Measurements from ENCODE around the gene LRRIQ1.
"Not testable (repeated sequence)": the region's sequence is repeated elsewhere in the genome, so short reads cannot be mapped to it uniquely, and the experiment has no call there.

The LRRIQ1 gene

DNA sequence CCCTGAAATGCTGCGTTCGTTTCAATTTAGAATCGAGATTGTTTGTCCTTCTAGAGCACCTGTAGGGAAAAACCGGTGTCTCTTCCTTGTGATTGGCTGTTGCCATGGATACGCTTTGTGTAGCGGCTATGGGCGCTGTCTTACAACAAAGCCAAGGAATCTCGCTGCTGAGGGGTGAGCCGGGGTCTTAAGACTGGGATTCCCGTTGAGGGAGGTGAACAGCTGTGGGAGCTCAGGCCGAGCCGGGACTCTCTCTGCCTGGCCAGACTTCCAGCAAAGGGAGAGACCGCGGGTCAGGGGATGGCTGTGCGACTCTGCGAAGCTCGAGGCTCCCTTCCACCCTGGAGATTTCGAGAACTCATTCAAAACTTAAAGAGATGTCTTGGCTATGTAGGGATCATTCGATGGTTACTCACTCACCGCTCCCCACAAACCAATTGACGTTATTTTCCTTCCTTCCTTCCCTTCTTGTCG is at the start of gene LRRIQ1, which contains the start of gene TSPAN19:
LRRIQ1 (plus strand) TSS at position 118 of the 474 bp plus-strand sequence. CDS start 1,826 bp downstream, outside the sequence.
TSPAN19 (minus strand) TSS at position 44 of the 474 bp plus-strand sequence. CDS start 6,331 bp downstream, outside the sequence.
- H3K4me1 ChIP-seq (ENCODE audit: insufficient read depth, low read length) = peaks cover 3% of the 10 kb centered on the region; the same call in 1 of the 2 replicates
- H3K27ac ChIP-seq (ENCODE audit: low read length) = no peak within 1 kb of the TSS
- H3K4me3 ChIP-seq (ENCODE audit: low read length) = peak within 1 kb of the TSS; percentile 84
- H3K36me3 ChIP-seq (ENCODE audit: insufficient read depth, low read depth, low read length) = no peaks in the 10 kb centered on the region
- peak within 1 kb of the TSS; percentile 75; the same call in 1 of the 2 replicates for H3K9ac ChIP-seq (ENCODE audit: low read depth, low read length)
- no peaks in the 10 kb centered on the region; the same call in 1 of the 2 replicates for H3K27me3 ChIP-seq (ENCODE audit: insufficient read depth, low read length)
- H3K9me3 ChIP-seq (ENCODE audit: insufficient read depth, low read depth, low read length) = no peaks in the 10 kb centered on the region

DNA sequence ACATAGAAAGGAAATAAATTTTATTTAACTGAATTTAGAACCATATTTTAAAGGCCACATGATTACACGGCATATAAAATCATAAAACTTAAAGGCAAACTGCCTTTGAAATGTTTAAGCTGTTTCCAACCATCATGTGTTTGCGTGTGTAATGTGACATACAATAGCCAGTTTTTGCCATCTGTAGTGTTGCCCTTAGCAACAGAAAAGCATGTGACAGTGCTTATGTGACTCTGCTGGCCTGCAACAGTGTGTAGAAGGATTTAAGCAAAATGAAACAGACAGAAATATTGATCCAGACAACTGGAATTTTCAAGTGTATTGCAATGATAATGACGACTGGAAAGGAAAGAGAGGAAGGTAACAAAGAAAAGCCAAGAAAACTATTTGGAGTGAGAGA is 49.6 kb upstream of the LRRIQ1 start:
- H3K27ac ChIP-seq (ENCODE audit: low read length) = no peak overlapping the region
- H3K4me3 ChIP-seq (ENCODE audit: low read length) = no peak overlapping the region
- no peaks in the 10 kb centered on the region for H3K9me3 ChIP-seq (ENCODE audit: insufficient read depth, low read depth, low read length)
- no peak overlapping the region for H3K9ac ChIP-seq (ENCODE audit: low read depth, low read length)
- H3K36me3 ChIP-seq (ENCODE audit: insufficient read depth, low read depth, low read length) = no peaks in the 10 kb centered on the region
- peaks cover 7% of the 10 kb centered on the region; the same call in 1 of the 2 replicates for H3K4me1 ChIP-seq (ENCODE audit: insufficient read depth, low read length)
- no peaks in the 10 kb centered on the region for H3K27me3 ChIP-seq (ENCODE audit: insufficient read depth, low read length)

DNA sequence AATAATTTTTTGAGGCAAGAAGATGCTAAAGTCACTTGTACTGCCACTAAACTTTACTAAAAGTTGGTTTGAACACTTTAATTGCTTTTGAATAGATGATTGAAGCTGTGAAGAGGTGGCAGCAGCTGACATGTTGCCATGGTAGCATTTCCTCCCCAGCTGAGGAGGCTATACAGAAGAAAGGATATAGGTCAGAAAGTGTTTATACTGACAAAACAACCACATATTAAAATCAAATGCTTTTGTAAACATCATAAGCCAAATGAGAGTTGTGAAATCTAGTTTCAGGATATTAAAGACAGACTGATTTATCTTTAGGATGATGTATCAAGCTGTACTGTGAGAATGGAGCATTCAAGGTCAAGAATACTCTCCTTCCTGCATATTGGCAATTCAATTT is 41.7 kb upstream of the LRRIQ1 start:
- Histone ChIP-seq H3K4me3 (ENCODE audit: low read length) (no peak overlapping the region), H3K27ac (ENCODE audit: low read length) (no peak overlapping the region), H3K27me3 (ENCODE audit: insufficient read depth, low read length) (no peaks in the 10 kb centered on the region), H3K9ac (ENCODE audit: low read depth, low read length) (no peak overlapping the region), H3K9me3 (ENCODE audit: insufficient read depth, low read depth, low read length) (no peaks in the 10 kb centered on the region), H3K4me1 (ENCODE audit: insufficient read depth, low read length) (peaks cover 11% of the 10 kb centered on the region; the same call in 1 of the 2 replicates), H3K36me3 (ENCODE audit: insufficient read depth, low read depth, low read length) (no peaks in the 10 kb centered on the region)

GRCh38 chr12:84995641-84996040 is 40.5 kb upstream of the LRRIQ1 start:
- Histone ChIP-seq H3K9me3 (ENCODE audit: insufficient read depth, low read depth, low read length) (no peaks in the 10 kb centered on the region), H3K4me3 (ENCODE audit: low read length) (no peak overlapping the region), H3K36me3 (ENCODE audit: insufficient read depth, low read depth, low read length) (no peaks in the 10 kb centered on the region), H3K27ac (ENCODE audit: low read length) (no peak overlapping the region), H3K27me3 (ENCODE audit: insufficient read depth, low read length) (no peaks in the 10 kb centered on the region), H3K9ac (ENCODE audit: low read depth, low read length) (no peak overlapping the region), H3K4me1 (ENCODE audit: insufficient read depth, low read length) (peaks cover 11% of the 10 kb centered on the region; the same call in 1 of the 2 replicates)

- no peaks in the 10 kb centered on the region for H3K27me3 ChIP-seq (ENCODE audit: insufficient read depth, low read length)
- H3K4me1 ChIP-seq (ENCODE audit: insufficient read depth, low read length) = peaks cover 11% of the 10 kb centered on the region; the same call in 1 of the 2 replicates
- no peak overlapping the region for H3K4me3 ChIP-seq (ENCODE audit: low read length)
These were observed 39.4 kb upstream of the LRRIQ1 start for GRCh38 chr12:84996759-84997158.

GRCh38 chr12:84998341-84998740 is 37.8 kb upstream of the LRRIQ1 start:
- Histone ChIP-seq H3K27me3 (ENCODE audit: insufficient read depth, low read length) (no peaks in the 10 kb centered on the region), H3K9ac (ENCODE audit: low read depth, low read length) (no peak overlapping the region), H3K4me3 (ENCODE audit: low read length) (no peak overlapping the region), H3K4me1 (ENCODE audit: insufficient read depth, low read length) (peaks cover 11% of the 10 kb centered on the region; the same call in 1 of the 2 replicates), H3K9me3 (ENCODE audit: insufficient read depth, low read depth, low read length) (no peaks in the 10 kb centered on the region), H3K36me3 (ENCODE audit: insufficient read depth, low read depth, low read length) (no peaks in the 10 kb centered on the region), H3K27ac (ENCODE audit: low read length) (no peak overlapping the region)

More at GRCh38 chr12:84996759-84997158, 39.4 kb upstream of the LRRIQ1 start:
- Histone ChIP-seq H3K9ac (ENCODE audit: low read depth, low read length) (no peak overlapping the region), H3K9me3 (ENCODE audit: insufficient read depth, low read depth, low read length) (no peaks in the 10 kb centered on the region), H3K27ac (ENCODE audit: low read length) (no peak overlapping the region), H3K36me3 (ENCODE audit: insufficient read depth, low read depth, low read length) (no peaks in the 10 kb centered on the region)

DNA sequence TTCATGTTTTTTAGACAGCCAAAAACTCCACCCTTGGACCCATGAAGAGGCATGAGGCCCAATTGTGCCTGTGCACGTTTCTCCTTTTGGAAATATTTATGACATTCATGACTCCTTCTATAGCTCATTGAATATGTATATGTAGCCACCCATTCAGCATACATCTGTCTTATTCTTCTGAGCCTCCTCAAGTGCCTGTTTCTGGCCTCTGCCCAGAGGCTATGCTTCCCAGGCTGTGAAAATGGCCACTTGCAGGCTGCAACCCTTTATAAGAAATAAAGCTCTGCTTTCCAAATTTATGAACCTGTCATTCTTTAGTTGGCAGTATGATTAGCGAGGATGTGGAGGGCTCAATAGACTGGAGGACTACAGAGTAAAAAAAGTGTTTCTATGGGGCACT is 35.4 kb upstream of the LRRIQ1 start:
- peaks cover 9% of the 10 kb centered on the region; the same call in 1 of the 2 replicates for H3K4me1 ChIP-seq (ENCODE audit: insufficient read depth, low read length)
- no peaks in the 10 kb centered on the region for H3K9me3 ChIP-seq (ENCODE audit: insufficient read depth, low read depth, low read length)
- no peak overlapping the region for H3K4me3 ChIP-seq (ENCODE audit: low read length)
- H3K27me3 ChIP-seq (ENCODE audit: insufficient read depth, low read length) = no peaks in the 10 kb centered on the region
- no peaks in the 10 kb centered on the region for H3K36me3 ChIP-seq (ENCODE audit: insufficient read depth, low read depth, low read length)
- no peak overlapping the region for H3K9ac ChIP-seq (ENCODE audit: low read depth, low read length)
- no peak overlapping the region for H3K27ac ChIP-seq (ENCODE audit: low read length)

DNA sequence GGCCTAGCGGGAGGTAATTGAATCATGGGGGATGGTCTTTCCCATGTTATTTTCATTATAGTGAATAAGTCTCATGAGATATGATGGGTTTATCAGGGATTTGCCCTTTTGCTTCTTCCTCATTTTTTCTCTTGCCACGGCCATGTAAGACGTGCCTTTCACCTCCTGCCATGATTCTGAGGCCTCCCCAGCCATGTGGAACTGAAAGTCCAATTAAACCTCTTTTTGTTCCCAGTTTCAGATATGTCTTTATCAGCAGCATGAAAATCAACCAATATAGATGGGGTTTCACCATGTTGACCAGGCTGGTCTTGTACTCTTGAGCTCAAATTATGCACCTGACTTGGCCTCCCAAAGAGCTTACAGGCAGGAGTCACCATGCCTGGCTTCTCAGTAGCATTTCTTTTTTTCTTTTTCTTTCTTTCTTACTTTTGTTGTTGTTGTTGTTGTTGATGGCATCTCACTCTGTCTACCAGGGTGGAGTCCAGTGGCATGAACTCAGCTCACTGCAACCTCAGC is 33.3 kb upstream of the LRRIQ1 start:
- Histone ChIP-seq H3K4me3 (ENCODE audit: low read length) (no peak overlapping the region), H3K9me3 (ENCODE audit: insufficient read depth, low read depth, low read length) (no peaks in the 10 kb centered on the region), H3K27ac (ENCODE audit: low read length) (no peak overlapping the region), H3K9ac (ENCODE audit: low read depth, low read length) (no peak overlapping the region), H3K36me3 (ENCODE audit: insufficient read depth, low read depth, low read length) (no peaks in the 10 kb centered on the region), H3K27me3 (ENCODE audit: insufficient read depth, low read length) (no peaks in the 10 kb centered on the region), H3K4me1 (ENCODE audit: insufficient read depth, low read length) (peaks cover 7% of the 10 kb centered on the region; the same call in 1 of the 2 replicates)

DNA sequence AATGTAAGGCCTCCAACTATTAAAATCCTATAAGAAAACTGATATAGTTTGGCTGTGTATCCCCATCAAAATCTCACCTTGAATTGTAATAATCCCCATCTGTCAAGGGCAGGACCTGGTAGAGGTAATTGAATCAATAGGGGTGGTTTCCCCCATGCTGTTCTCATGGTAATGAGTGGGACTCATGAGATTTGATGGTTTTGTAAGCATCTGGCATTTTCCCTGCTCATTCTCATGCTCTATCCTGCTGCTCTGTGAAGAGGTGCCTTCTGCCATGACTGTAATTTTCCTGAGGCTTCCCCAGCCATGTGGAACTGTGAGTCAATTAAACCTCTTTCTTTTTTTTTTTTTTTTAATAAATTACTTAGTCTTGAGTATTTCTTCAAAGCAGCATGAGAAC is 31.9 kb upstream of the LRRIQ1 start:
- H3K9me3 ChIP-seq (ENCODE audit: insufficient read depth, low read depth, low read length) = no peaks in the 10 kb centered on the region
- no peaks in the 10 kb centered on the region for H3K27me3 ChIP-seq (ENCODE audit: insufficient read depth, low read length)
- peaks cover 7% of the 10 kb centered on the region; the same call in 1 of the 2 replicates for H3K4me1 ChIP-seq (ENCODE audit: insufficient read depth, low read length)
- no peak overlapping the region for H3K9ac ChIP-seq (ENCODE audit: low read depth, low read length)
- H3K36me3 ChIP-seq (ENCODE audit: insufficient read depth, low read depth, low read length) = no peaks in the 10 kb centered on the region
- no peak overlapping the region for H3K27ac ChIP-seq (ENCODE audit: low read length)
- peak overlapping the region; percentile 29; the same call in 1 of the 2 replicates for H3K4me3 ChIP-seq (ENCODE audit: low read length)

GRCh38 chr12:85005047-85005446 is 31.1 kb upstream of the LRRIQ1 start:
- peak overlapping the region; percentile 8; the same call in 1 of the 2 replicates for H3K9ac ChIP-seq (ENCODE audit: low read depth, low read length)
- H3K4me1 ChIP-seq (ENCODE audit: insufficient read depth, low read length); H3K27me3 ChIP-seq (ENCODE audit: insufficient read depth, low read length); H3K36me3 ChIP-seq (ENCODE audit: insufficient read depth, low read depth, low read length); H3K9me3 ChIP-seq (ENCODE audit: insufficient read depth, low read depth, low read length): not testable (repeated sequence)
- H3K4me3 ChIP-seq (ENCODE audit: low read length) = peak overlapping the region; percentile 29; the same call in 1 of the 2 replicates
- peak overlapping the region; percentile 39 for H3K27ac ChIP-seq (ENCODE audit: low read length)

DNA sequence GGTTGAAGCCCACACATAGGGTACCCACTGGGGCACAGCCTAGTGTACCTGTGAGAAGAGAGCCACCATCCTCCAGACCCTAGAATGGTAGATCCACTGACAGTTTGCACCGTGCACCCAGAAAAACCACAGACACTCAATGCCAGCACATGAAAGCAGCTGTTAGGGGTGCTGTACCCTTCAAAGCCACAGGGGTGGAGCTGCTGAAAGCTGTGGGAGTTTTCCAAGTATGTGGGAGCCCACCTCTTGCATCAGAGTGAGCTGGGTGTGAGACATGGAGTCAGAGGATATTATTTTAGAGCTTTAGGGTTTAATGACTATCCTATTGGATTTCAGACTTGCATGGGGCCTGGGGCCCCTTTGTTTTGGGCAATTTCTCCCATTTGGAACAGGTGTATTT is 30.5 kb upstream of the LRRIQ1 start:
- no peak overlapping the region for H3K9ac ChIP-seq (ENCODE audit: low read depth, low read length)
- H3K27me3 ChIP-seq (ENCODE audit: insufficient read depth, low read length) = no peaks in the 10 kb centered on the region
- peak overlapping the region; percentile 27; the same call in 1 of the 2 replicates for H3K4me3 ChIP-seq (ENCODE audit: low read length)
- H3K4me1 ChIP-seq (ENCODE audit: insufficient read depth, low read length) = peaks cover 7% of the 10 kb centered on the region; the same call in 1 of the 2 replicates
- H3K27ac ChIP-seq (ENCODE audit: low read length) = no peak overlapping the region
- no peaks in the 10 kb centered on the region for H3K36me3 ChIP-seq (ENCODE audit: insufficient read depth, low read depth, low read length)
- no peaks in the 10 kb centered on the region for H3K9me3 ChIP-seq (ENCODE audit: insufficient read depth, low read depth, low read length)

GRCh38 chr12:85006206-85006605 is 29.9 kb upstream of the LRRIQ1 start:
- H3K27me3 ChIP-seq (ENCODE audit: insufficient read depth, low read length) = no peaks in the 10 kb centered on the region
- no peak overlapping the region for H3K9ac ChIP-seq (ENCODE audit: low read depth, low read length)
- no peaks in the 10 kb centered on the region for H3K36me3 ChIP-seq (ENCODE audit: insufficient read depth, low read depth, low read length)
- no peaks in the 10 kb centered on the region for H3K9me3 ChIP-seq (ENCODE audit: insufficient read depth, low read depth, low read length)
- H3K27ac ChIP-seq (ENCODE audit: low read length) = no peak overlapping the region
- H3K4me3 ChIP-seq (ENCODE audit: low read length) = no peak overlapping the region
- peaks cover 7% of the 10 kb centered on the region; the same call in 1 of the 2 replicates for H3K4me1 ChIP-seq (ENCODE audit: insufficient read depth, low read length)
